Endothelial cell (in vitro differentiated cells): Measurements from ENCODE around the gene ACTR1A. TPM values are rescaled to one million over a fixed set of nuclear protein-coding genes. Genes with fewer than 3 reads are reported as not detected.
"Not testable (repeated sequence)": the region's sequence is repeated elsewhere in the genome, so short reads cannot be mapped to it uniquely, and the experiment has no call there.

ENCODE experiments used
- DNase-seq: peaks from one replicate; pipeline ENCODE4 v3.0.0; 2021; ENCODE audit warnings: low spot score
- H3K27ac Mint-ChIP-seq: one replicate; pipeline ENCODE4 v1.8.0; 2021; ENCODE audit warnings: mixed read lengths, inconsistent platforms; ENCODE audit not compliant: unreplicated experiment
- H3K27me3 Mint-ChIP-seq: one replicate; pipeline ENCODE4 v1.8.0; 2021; ENCODE audit warnings: mild to moderate bottlenecking, moderate library complexity, mixed read lengths, inconsistent platforms; ENCODE audit not compliant: unreplicated experiment
- H3K36me3 Mint-ChIP-seq: one replicate; pipeline ENCODE4 v1.8.0; 2021; ENCODE audit warnings: mild to moderate bottlenecking, low read depth, mixed read lengths, inconsistent platforms; ENCODE audit not compliant: unreplicated experiment
- H3K4me1 Mint-ChIP-seq: one replicate; pipeline ENCODE4 v1.8.0; 2021; ENCODE audit warnings: mild to moderate bottlenecking, mixed read lengths, inconsistent platforms; ENCODE audit not compliant: unreplicated experiment
- H3K4me3 Mint-ChIP-seq: one replicate; pipeline ENCODE4 v1.8.0; 2021; ENCODE audit warnings: mild to moderate bottlenecking, mixed read lengths, inconsistent platforms; ENCODE audit not compliant: unreplicated experiment
- H3K9me3 Mint-ChIP-seq: one replicate; pipeline ENCODE4 v1.8.0; 2021; ENCODE audit warnings: mixed read lengths, inconsistent platforms; ENCODE audit not compliant: unreplicated experiment
- CTCF ChIP-seq: fragments of 200-600 bp; sonication (generic); IDR thresholded peaks from one replicate; pipeline ENCODE4 v1.5.0; 2021; ENCODE audit warnings: antibody characterized with exemption; ENCODE audit not compliant: unreplicated experiment
- total RNA-seq: library from RNA; stranded (reverse); fragmentation: NEBNext Ultra II Directional; extraction: Animal tissue kit (Norgen Biotek cat#: 25700); gene quantifications from one replicate; pipeline ENCODE4 v1.2.1, GENCODE V29; 2021; ENCODE audit not compliant: unreplicated experiment

The ACTR1A gene
- total RNA-seq, 1 donor from 2014 or later, result 147 TPM

- Mint-ChIP-seq H3K4me1 (peaks cover 6% of the 10 kb centered on the region), H3K36me3 (peaks cover 4% of the 10 kb centered on the region), H3K9me3 (no peaks in the 10 kb centered on the region), H3K4me3 (no peak overlapping the region), H3K27me3 (peaks cover 5% of the 10 kb centered on the region), H3K27ac (no peak overlapping the region)
- no peak for DNase-seq
- no peak for TF ChIP-seq CTCF
These were observed 46.5 kb downstream of the ACTR1A start for GRCh38 chr10:102455893-102456471.

- H3K9me3 Mint-ChIP-seq, H3K27ac Mint-ChIP-seq, H3K27me3 Mint-ChIP-seq, H3K4me3 Mint-ChIP-seq, DNase-seq, H3K36me3 Mint-ChIP-seq, H3K4me1 Mint-ChIP-seq: not testable (repeated sequence)
These were observed 47.6 kb downstream of the ACTR1A start for GRCh38 chr10:102454662-102455487.

GRCh38 chr10:102453502-102453901 is 49.0 kb downstream of the ACTR1A start:
- no peak for TF ChIP-seq CTCF
- DNase-seq, result no peak
- Mint-ChIP-seq H3K4me3 (no peak overlapping the region), H3K4me1 (peaks cover 11% of the 10 kb centered on the region), H3K27me3 (peaks cover 3% of the 10 kb centered on the region), H3K36me3 (peaks cover 4% of the 10 kb centered on the region), H3K27ac (no peak overlapping the region), H3K9me3 (no peaks in the 10 kb centered on the region)

- no peak for DNase-seq
- Mint-ChIP-seq H3K4me3 (peak overlapping the region; percentile 52), H3K27me3 (peaks cover 3% of the 10 kb centered on the region)
These were observed 49.7 kb downstream of the ACTR1A start for GRCh38 chr10:102452672-102453340.

More at GRCh38 chr10:102452672-102453340, 49.7 kb downstream of the ACTR1A start:
- Mint-ChIP-seq H3K4me1 (peaks cover 11% of the 10 kb centered on the region), H3K36me3 (peaks cover 4% of the 10 kb centered on the region), H3K27ac (no peak overlapping the region), H3K9me3 (no peaks in the 10 kb centered on the region)
- TF ChIP-seq CTCF, result no peak
